C4-2B (cell line): ENCODE data around the gene MMS19.

Experiments
- ZFX ChIP-seq: fragments of 450-650 bp; IDR thresholded peaks from 2 replicates; pipeline ENCODE4 v1.6.1; 2017
- TF ChIP-seq, protein P1 (sequence below): fragments of 450-650 bp; conservative IDR thresholded peaks from 2 replicates; pipeline ENCODE4 v1.5.1; 2017; ENCODE audit warnings: mild to moderate bottlenecking

DNA sequence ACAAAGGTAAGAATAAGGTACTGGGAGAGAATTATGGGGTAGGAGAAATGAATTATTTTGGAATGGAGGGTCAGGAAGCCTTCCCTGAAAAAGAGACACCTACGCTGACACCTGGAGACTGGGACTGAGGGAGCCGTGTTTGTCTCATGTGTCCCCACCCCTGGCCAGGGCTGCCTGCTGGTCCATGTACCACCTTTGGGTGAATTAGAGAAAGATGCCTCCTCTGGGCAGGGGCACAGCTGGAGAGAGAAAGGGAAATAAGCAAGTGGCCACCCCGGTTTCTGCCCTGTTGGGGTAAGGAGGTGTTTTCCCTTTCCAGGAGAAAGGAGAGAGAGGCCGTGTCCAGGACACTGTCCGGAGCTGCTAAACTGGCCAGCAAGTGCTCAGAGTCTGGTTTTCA is 22.3 kb upstream of the MMS19 start:
- TF ChIP-seq, protein P1, sequence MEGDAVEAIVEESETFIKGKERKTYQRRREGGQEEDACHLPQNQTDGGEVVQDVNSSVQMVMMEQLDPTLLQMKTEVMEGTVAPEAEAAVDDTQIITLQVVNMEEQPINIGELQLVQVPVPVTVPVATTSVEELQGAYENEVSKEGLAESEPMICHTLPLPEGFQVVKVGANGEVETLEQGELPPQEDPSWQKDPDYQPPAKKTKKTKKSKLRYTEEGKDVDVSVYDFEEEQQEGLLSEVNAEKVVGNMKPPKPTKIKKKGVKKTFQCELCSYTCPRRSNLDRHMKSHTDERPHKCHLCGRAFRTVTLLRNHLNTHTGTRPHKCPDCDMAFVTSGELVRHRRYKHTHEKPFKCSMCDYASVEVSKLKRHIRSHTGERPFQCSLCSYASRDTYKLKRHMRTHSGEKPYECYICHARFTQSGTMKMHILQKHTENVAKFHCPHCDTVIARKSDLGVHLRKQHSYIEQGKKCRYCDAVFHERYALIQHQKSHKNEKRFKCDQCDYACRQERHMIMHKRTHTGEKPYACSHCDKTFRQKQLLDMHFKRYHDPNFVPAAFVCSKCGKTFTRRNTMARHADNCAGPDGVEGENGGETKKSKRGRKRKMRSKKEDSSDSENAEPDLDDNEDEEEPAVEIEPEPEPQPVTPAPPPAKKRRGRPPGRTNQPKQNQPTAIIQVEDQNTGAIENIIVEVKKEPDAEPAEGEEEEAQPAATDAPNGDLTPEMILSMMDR = no peak
- no peak for TF ChIP-seq ZFX
